Ishikawa (cell line): Measurements from ENCODE around the gene SLCO3A1.

Source experiments
- CEBPB ChIP-seq: IDR thresholded peaks from 2 replicates; pipeline ENCODE4 v1.6.1; 2012
- CREB1 ChIP-seq: IDR thresholded peaks from 2 replicates; pipeline ENCODE4 v1.6.1; 2012; ENCODE audit warnings: low read depth
- EGR1 ChIP-seq: IDR thresholded peaks from 2 replicates; pipeline ENCODE4 v1.6.1; 2012
- EP300 ChIP-seq: IDR thresholded peaks from 2 replicates; pipeline ENCODE4 v1.6.1; 2012; ENCODE audit warnings: borderline replicate concordance
- FOXM1 ChIP-seq: IDR thresholded peaks from 2 replicates; pipeline ENCODE4 v1.6.1; 2012; ENCODE audit warnings: low read depth, borderline replicate concordance
- MAX ChIP-seq: IDR thresholded peaks from 2 replicates; pipeline ENCODE4 v1.6.1; 2012
- NFIC ChIP-seq: IDR thresholded peaks from 2 replicates; pipeline ENCODE4 v1.6.1; 2012
- RAD21 ChIP-seq: IDR thresholded peaks from 2 replicates; pipeline ENCODE4 v1.6.1; 2012; ENCODE audit warnings: low read depth
- TAF1 ChIP-seq: IDR thresholded peaks from 2 replicates; pipeline ENCODE4 v1.6.1; 2012; ENCODE audit warnings: low read depth, mild to moderate bottlenecking
- TCF12 ChIP-seq: IDR thresholded peaks from 2 replicates; pipeline ENCODE4 v1.6.1; 2012; ENCODE audit warnings: low read depth
- TEAD4 ChIP-seq: IDR thresholded peaks from 2 replicates; pipeline ENCODE4 v1.6.1; 2012
- YY1 ChIP-seq: IDR thresholded peaks from 2 replicates; pipeline ENCODE4 v1.6.1; 2012; ENCODE audit warnings: low read depth
- ZBTB7A ChIP-seq: IDR thresholded peaks from 2 replicates; pipeline ENCODE4 v1.6.1; 2012; ENCODE audit warnings: low read depth
- TF ChIP-seq, protein P1 (sequence below): IDR thresholded peaks from 2 replicates; pipeline ENCODE4 v1.6.1; 2012
- TF ChIP-seq, protein P2 (sequence below): IDR thresholded peaks from 2 replicates; pipeline ENCODE4 v1.6.1; 2012; ENCODE audit warnings: low read depth, mild to moderate bottlenecking

SLCO3A1 gene

DNA sequence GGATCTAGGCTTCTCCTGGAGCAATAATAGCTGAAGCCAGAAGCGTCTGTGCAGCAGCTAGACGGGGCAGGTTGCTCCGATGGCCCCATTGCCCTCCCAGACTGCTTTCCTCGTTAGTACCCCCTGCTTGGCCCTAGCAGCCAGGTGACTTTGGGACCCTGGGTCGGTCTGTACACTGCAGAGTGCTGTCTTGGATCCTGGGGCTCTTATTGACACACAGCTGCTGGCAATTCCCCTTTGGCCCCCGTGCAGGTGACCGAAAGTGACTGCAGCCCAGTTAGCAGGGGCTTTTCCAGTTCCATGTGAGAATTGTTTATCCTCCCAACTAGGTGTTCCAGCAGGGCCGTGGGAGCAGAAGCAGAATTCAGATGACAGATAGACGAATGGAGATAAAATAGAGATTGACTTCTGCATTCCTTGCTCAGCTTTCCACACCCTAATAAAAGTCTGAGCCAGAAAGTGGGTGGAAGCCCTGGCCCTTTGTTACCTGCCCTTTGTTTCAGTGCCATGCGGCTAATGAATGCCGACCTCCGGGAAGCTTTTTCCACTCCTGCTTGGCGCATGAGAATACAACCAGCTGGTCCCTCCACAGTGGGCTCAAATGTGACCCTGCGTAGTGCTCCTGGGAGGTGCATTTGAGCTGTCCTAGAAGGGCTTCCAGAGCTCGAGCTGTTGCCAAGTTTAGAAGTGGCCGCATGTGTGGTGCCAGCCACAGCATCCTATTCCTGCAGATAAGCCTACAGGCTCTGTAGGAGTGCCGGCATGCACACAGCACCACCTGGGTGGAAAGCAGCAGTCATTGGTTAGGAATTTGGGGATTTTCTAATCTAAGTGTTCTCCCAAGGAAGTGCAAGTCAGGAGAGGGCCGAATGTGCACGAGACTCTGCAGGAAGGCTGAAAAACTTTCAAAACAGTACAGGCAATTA is 94.4 kb downstream of the SLCO3A1 start:
- TF ChIP-seq FOXM1 (no peak), RAD21 (no peak)

GRCh38 chr15:91949361-91949760 is 95.9 kb downstream of the SLCO3A1 start:
- TF ChIP-seq FOXM1 (no peak), TAF1 (no peak), YY1 (no peak), CREB1 (no peak), RAD21 (no peak), TCF12 (no peak), EP300 (no peak), MAX (no peak), ZBTB7A (no peak), EGR1 (no peak), TEAD4 (no peak), NFIC (no peak), CEBPB (no peak)
- TF ChIP-seq, protein P1, sequence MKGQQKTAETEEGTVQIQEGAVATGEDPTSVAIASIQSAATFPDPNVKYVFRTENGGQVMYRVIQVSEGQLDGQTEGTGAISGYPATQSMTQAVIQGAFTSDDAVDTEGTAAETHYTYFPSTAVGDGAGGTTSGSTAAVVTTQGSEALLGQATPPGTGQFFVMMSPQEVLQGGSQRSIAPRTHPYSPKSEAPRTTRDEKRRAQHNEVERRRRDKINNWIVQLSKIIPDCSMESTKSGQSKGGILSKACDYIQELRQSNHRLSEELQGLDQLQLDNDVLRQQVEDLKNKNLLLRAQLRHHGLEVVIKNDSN = no peak

DNA sequence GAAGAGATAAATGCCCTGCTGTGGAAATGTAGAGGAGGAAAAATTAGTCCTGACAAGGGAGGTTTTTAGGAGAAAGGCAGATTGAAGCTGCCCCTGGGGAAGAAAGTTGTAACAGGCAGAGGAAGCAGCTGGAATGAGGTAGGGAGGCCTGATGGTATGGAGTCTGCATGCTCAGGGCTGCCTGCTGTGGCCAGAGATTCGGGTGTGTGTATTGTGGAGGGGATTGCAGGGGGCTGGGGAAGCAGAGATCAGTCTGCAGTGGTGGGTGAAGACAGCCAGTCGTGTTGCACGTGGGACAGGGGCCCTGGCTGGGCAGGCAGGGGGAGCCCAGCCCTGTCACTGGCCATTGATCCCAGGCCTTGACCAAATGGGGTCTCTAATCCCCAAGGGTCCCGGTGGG is 96.5 kb downstream of the SLCO3A1 start:
- TF ChIP-seq CREB1 (no peak), MAX (no peak), EP300 (no peak), FOXM1 (no peak), TEAD4 (no peak), CEBPB (no peak), TAF1 (no peak), TCF12 (no peak), YY1 (no peak)
- TF ChIP-seq, protein P1 = no peak

GRCh38 chr15:91950631-91951329 is 97.3 kb downstream of the SLCO3A1 start:
- TF ChIP-seq RAD21 (no peak), CEBPB (no peak), ZBTB7A (no peak), MAX (no peak), YY1 (no peak), FOXM1 (no peak), TAF1 (no peak), TEAD4 (no peak), TCF12 (no peak), EGR1 (no peak), EP300 (no peak), NFIC (no peak), CREB1 (no peak)
- TF ChIP-seq, protein P2, sequence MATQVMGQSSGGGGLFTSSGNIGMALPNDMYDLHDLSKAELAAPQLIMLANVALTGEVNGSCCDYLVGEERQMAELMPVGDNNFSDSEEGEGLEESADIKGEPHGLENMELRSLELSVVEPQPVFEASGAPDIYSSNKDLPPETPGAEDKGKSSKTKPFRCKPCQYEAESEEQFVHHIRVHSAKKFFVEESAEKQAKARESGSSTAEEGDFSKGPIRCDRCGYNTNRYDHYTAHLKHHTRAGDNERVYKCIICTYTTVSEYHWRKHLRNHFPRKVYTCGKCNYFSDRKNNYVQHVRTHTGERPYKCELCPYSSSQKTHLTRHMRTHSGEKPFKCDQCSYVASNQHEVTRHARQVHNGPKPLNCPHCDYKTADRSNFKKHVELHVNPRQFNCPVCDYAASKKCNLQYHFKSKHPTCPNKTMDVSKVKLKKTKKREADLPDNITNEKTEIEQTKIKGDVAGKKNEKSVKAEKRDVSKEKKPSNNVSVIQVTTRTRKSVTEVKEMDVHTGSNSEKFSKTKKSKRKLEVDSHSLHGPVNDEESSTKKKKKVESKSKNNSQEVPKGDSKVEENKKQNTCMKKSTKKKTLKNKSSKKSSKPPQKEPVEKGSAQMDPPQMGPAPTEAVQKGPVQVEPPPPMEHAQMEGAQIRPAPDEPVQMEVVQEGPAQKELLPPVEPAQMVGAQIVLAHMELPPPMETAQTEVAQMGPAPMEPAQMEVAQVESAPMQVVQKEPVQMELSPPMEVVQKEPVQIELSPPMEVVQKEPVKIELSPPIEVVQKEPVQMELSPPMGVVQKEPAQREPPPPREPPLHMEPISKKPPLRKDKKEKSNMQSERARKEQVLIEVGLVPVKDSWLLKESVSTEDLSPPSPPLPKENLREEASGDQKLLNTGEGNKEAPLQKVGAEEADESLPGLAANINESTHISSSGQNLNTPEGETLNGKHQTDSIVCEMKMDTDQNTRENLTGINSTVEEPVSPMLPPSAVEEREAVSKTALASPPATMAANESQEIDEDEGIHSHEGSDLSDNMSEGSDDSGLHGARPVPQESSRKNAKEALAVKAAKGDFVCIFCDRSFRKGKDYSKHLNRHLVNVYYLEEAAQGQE = no peak
- TF ChIP-seq, protein P1 = no peak

- TF ChIP-seq, protein P2 = no peak
Observed at GRCh38 chr15:91952216-91952615, 98.7 kb downstream of the SLCO3A1 start.
